Fibroblast of skin of left quadriceps (primary cell): ENCODE measurements around the gene TBC1D23.
"Not testable (repeated sequence)": the region's sequence is repeated elsewhere in the genome, so short reads cannot be mapped to it uniquely, and the experiment has no call there.

Experiments used
- DNase-seq, 2 experiments: peaks; one replicate each; pipeline ENCODE4 v3.0.0-alpha.2; 2013; ENCODE audit warnings: low read depth in 2 of 2

TBC1D23 gene

GRCh38 chr3:100351770-100352169, 91.0 kb downstream of the TBC1D23 start:
- not testable (repeated sequence) for DNase-seq

- DNase-seq = peak; percentile 47 to 48
These were observed 91.8 kb downstream of the TBC1D23 start for GRCh38 chr3:100352296-100353231.

DNA sequence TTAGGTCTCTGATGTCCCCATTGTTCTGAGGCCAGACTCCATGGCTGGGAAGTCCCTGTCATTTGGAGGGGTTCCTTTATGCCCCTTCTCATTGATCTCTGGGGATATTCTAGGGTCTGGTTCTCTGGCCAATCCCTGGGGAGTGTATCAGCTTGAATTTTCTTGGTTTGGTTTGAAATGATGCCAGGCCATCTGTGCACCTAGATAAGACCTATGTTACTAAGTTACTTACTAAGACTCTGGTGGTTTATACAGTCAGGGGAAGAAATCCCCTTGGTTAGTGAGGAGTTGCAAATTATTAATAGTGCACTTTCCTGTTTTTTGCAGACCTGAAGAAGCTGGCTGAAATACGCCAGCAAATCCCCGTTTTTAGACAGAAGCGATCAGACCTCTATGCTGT, 94.1 kb downstream of the TBC1D23 start:
- DNase-seq = no peak

DNA sequence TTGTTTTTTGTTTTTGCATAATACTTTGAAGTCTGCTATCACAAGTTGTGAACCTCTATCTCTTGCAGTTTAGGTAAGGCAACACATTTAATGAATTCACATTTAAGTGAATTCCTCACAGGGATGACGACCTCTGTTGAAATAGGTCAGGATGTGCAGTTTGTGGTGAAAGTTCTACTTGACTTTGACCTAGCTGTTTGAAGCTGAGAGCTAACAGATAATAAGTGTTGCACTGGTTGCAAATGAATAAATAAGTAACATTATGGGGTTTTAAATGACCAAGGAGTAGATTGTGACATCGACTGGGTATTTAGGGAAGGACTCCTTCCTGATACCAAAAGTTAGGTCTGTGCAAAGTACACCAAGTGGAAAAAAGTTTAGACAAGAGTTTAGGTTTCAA, 97.6 kb downstream of the TBC1D23 start:
- no peak for DNase-seq

- DNase-seq = no peak
These were observed 98.2 kb downstream of the TBC1D23 start for GRCh38 chr3:100359035-100359434.

- DNase-seq = no peak
These were observed 100.1 kb downstream of the TBC1D23 start for GRCh38 chr3:100360757-100361496.

DNA sequence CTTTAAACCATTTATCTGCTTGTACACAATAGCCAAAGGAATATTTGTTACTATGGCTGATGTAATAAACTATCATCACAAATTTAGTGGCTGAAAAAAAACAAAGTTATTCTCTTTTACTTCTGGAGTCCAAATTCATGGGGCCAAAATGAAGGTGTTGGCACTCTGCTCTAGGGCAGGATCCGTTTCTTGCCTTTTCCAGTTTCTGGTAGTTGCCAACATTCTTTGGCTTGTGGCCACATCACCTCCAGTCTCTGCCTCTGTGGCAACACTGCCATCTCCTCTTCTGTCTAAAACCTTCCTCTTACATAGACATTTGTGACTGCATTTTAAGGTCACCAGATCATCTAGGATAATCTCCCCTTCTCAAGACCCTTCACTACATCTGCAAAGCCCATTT, 101.1 kb downstream of the TBC1D23 start:
- DNase-seq = no peak

- DNase-seq = no peak
These were observed 103.6 kb downstream of the TBC1D23 start for GRCh38 chr3:100364421-100364820.

DNA sequence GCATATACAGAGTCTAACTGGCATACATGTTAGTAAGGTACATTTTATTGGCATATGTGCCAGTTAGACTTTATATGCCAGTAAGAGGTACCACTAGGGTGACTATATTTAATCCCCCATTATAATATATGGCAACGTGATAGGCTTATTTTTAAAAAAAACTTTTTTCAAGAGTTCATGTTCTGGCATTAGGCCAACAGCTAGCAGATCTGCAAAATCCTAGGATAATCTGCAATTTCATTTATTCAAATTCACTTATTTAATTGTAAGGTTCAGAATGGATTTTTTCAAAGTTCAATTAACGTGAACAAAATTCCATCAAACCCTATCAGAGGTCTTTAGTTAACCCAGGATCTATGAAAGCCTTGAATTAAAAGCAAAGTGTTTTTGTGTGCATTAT, 105.6 kb downstream of the TBC1D23 start:
- no peak for DNase-seq

DNA sequence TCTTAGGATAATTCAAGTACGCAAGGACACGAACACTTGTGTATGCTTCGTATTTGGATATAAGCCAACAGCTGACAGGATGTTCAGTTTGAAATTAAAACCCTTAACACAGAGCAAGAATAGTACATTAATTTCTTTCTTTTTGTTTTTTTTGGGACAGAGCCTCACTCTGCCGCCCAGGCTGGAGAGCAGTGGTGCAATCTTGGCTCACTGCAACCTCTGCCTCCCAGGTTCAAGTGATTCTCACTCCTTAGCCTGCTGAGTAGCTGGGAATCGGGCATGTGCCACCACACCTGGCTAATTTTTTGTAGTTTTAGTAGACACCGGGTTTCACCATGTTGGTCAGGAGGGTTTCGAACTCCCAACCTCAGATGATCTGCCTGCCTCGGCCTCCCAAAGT, 107.6 kb downstream of the TBC1D23 start:
- DNase-seq = no peak

GRCh38 chr3:100370756-100371155, 110.0 kb downstream of the TBC1D23 start:
- no peak for DNase-seq

DNA sequence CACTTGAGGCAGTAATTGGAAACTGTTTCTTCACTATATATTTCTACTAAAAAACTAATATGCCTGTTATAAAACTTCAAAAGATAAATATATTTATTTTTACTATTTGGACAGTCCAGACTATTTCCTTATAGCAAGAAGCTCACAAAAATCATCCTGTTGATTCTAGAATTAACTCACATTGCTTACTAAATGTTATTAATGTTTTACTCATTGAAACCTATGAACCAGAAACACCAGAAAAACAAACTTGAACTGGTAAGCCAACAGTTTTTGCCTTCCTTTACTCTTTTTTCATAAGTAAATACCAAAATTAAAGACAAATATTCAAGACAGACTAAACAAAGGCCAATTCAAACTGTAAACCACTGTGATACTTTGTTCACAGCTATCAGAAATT, 113.7 kb downstream of the TBC1D23 start:
- no peak for DNase-seq
